ENCODE data around the gene DZIP1L.

- TF ChIP-seq POLR2AphosphoS5 (IDR thresholded peaks at IDR 0.05): no peak
- no peak for TF ChIP-seq CTCF (IDR thresholded peaks at IDR 0.05)
- no peak for TF ChIP-seq EP300 (IDR thresholded peaks at IDR 0.05)
Observed at GRCh38 chr3:138092023-138092422, 23.4 kb downstream of the DZIP1L start.
